ENCODE results near the gene FBXL2. TPM values are rescaled to one million over a fixed set of nuclear protein-coding genes. Genes with fewer than 3 reads are reported as not detected.
"Not testable (repeated sequence)": the region's sequence is repeated elsewhere in the genome, so short reads cannot be mapped to it uniquely, and the experiment has no call there.

The FBXL2 gene
- total RNA-seq, 1 experiment from 2014 or later = 7.2 TPM

- H3K79me2 ChIP-seq (ENCODE audit: low read length) = no peaks in the 10 kb centered on the region
- H3K27ac ChIP-seq (ENCODE audit: low read length) = no peak overlapping the region
- no peaks in the 10 kb centered on the region for H3K36me3 ChIP-seq (ENCODE audit: low read depth, low read length)
- DNase-seq = peak; percentile 34
- intact Hi-C loops (cut with micrococcal nuclease) = no loop called here
- ChIA-PET POLR2A (ENCODE audit: unreplicated experiment) (no interaction called here), CTCF (no interaction called here)
- peaks cover 23% of the 10 kb centered on the region for H3K4me1 ChIP-seq (ENCODE audit: insufficient read depth, low read length)
- no peaks in the 10 kb centered on the region for H3K27me3 ChIP-seq (ENCODE audit: low read length)
- no peaks in the 10 kb centered on the region for H3K9me2 ChIP-seq (replicated peaks; ENCODE audit: low read length)
- no peaks in the 10 kb centered on the region for H3F3A ChIP-seq (ENCODE audit: low read length, unreplicated experiment)
- no peaks in the 10 kb centered on the region for H4K20me1 ChIP-seq (ENCODE audit: low read length)
- BruUV-seq (replicated peaks) = no TSS peak
- ATAC-seq = peak; percentile 78
- no peak overlapping the region for H2AFZ ChIP-seq (ENCODE audit: low read length)
- H3K9ac ChIP-seq (ENCODE audit: low read length) = no peak overlapping the region
- H3K4me2 ChIP-seq (ENCODE audit: low read length) = peak overlapping the region; percentile 18; the same call in 1 of the 2 replicates
- TF ChIP-seq CTCF (conservative IDR thresholded peaks at IDR 0.05; ENCODE audit: low read depth, low read length) (no peak), EZH2phosphoT487 (IDR thresholded peaks at IDR 0.05; ENCODE audit: borderline replicate concordance, low read length) (no peak)
- H3K9me3 ChIP-seq (ENCODE audit: low read length) = no peaks in the 10 kb centered on the region
- H3K4me3 ChIP-seq (ENCODE audit: low read length) = no peak overlapping the region
These were observed 45.2 kb downstream of the FBXL2 start for GRCh38 chr3:33322412-33322811.

GRCh38 chr3:33331414-33331813 lies 54.2 kb downstream of the FBXL2 start:
- Histone ChIP-seq H3K9me3 (ENCODE audit: low read length) (peaks cover 9% of the 10 kb centered on the region; the same call in 1 of the 2 replicates), H4K20me1 (ENCODE audit: low read length) (no peaks in the 10 kb centered on the region), H3K9ac (ENCODE audit: low read length) (no peak overlapping the region), H3K4me2 (ENCODE audit: low read length) (no peak overlapping the region), H3K4me1 (ENCODE audit: insufficient read depth, low read length) (no peaks in the 10 kb centered on the region), H3K4me3 (ENCODE audit: low read length) (no peak overlapping the region), H3F3A (ENCODE audit: low read length, unreplicated experiment) (no peaks in the 10 kb centered on the region), H3K79me2 (ENCODE audit: low read length) (no peaks in the 10 kb centered on the region), H3K9me2 (replicated peaks; ENCODE audit: low read length) (no peaks in the 10 kb centered on the region), H3K36me3 (ENCODE audit: low read depth, low read length) (0 out of 2 replicates have a peak, but pooled peaks cover 10% of the 10 kb centered on the region), H3K27ac (ENCODE audit: low read length) (no peak overlapping the region), H2AFZ (ENCODE audit: low read length) (no peak overlapping the region), H3K27me3 (ENCODE audit: low read length) (no peaks in the 10 kb centered on the region)
- TF ChIP-seq EZH2phosphoT487 (IDR thresholded peaks at IDR 0.05; ENCODE audit: borderline replicate concordance, low read length) (no peak), CTCF (conservative IDR thresholded peaks at IDR 0.05; ENCODE audit: low read depth, low read length) (no peak), EZH2 (IDR thresholded peaks at IDR 0.05; ENCODE audit: low read length, unreplicated experiment) (no peak)
- intact Hi-C loops (cut with micrococcal nuclease) = no loop called here
- DNase-seq = no peak
- POLR2A ChIA-PET (ENCODE audit: unreplicated experiment) = no interaction called here
- CTCF ChIA-PET = no interaction called here
- no TSS peak for BruUV-seq (replicated peaks)
- ATAC-seq = no peak

GRCh38 chr3:33334364-33334763 lies 57.1 kb downstream of the FBXL2 start:
- Histone ChIP-seq H3K9ac (ENCODE audit: low read length) (no peak overlapping the region), H3K27me3 (ENCODE audit: low read length) (no peaks in the 10 kb centered on the region), H3K27ac (ENCODE audit: low read length) (no peak overlapping the region), H4K20me1 (ENCODE audit: low read length) (no peaks in the 10 kb centered on the region), H3K9me2 (replicated peaks; ENCODE audit: low read length) (no peaks in the 10 kb centered on the region), H3K4me3 (ENCODE audit: low read length) (no peak overlapping the region), H3K4me2 (ENCODE audit: low read length) (no peak overlapping the region), H3K36me3 (ENCODE audit: low read depth, low read length) (0 out of 2 replicates have a peak, but pooled peaks cover 10% of the 10 kb centered on the region), H3K79me2 (ENCODE audit: low read length) (no peaks in the 10 kb centered on the region), H2AFZ (ENCODE audit: low read length) (no peak overlapping the region), H3K9me3 (ENCODE audit: low read length) (peaks cover 9% of the 10 kb centered on the region; the same call in 1 of the 2 replicates), H3F3A (ENCODE audit: low read length, unreplicated experiment) (no peaks in the 10 kb centered on the region), H3K4me1 (ENCODE audit: insufficient read depth, low read length) (no peaks in the 10 kb centered on the region)
- ATAC-seq = no peak
- intact Hi-C loops (cut with micrococcal nuclease) = no loop called here
- ChIA-PET CTCF (no interaction called here), POLR2A (ENCODE audit: unreplicated experiment) (no interaction called here)
- TF ChIP-seq EZH2 (IDR thresholded peaks at IDR 0.05; ENCODE audit: low read length, unreplicated experiment) (no peak), CTCF (conservative IDR thresholded peaks at IDR 0.05; ENCODE audit: low read depth, low read length) (no peak), EZH2phosphoT487 (IDR thresholded peaks at IDR 0.05; ENCODE audit: borderline replicate concordance, low read length) (no peak)
- BruUV-seq (replicated peaks) = no TSS peak
- no peak for DNase-seq

GRCh38 chr3:33338936-33339465 lies 61.8 kb downstream of the FBXL2 start:
- DNase-seq; CTCF ChIA-PET; intact Hi-C loops (cut with micrococcal nuclease): not testable (repeated sequence)

More at GRCh38 chr3:33338936-33339465, 61.8 kb downstream of the FBXL2 start:
- H3K4me2 ChIP-seq (ENCODE audit: low read length); H3K27ac ChIP-seq (ENCODE audit: low read length); H4K20me1 ChIP-seq (ENCODE audit: low read length); POLR2A ChIA-PET (ENCODE audit: unreplicated experiment); BruUV-seq (replicated peaks); H3K9me3 ChIP-seq (ENCODE audit: low read length); H2AFZ ChIP-seq (ENCODE audit: low read length); H3K4me3 ChIP-seq (ENCODE audit: low read length); H3K4me1 ChIP-seq (ENCODE audit: insufficient read depth, low read length); H3F3A ChIP-seq (ENCODE audit: low read length, unreplicated experiment); H3K27me3 ChIP-seq (ENCODE audit: low read length); H3K79me2 ChIP-seq (ENCODE audit: low read length); H3K9me2 ChIP-seq (replicated peaks; ENCODE audit: low read length); ATAC-seq; H3K36me3 ChIP-seq (ENCODE audit: low read depth, low read length); H3K9ac ChIP-seq (ENCODE audit: low read length): not testable (repeated sequence)
